ENCODE measurements around the gene PTGDR2.
"Not testable (repeated sequence)": the region's sequence is repeated elsewhere in the genome, so short reads cannot be mapped to it uniquely, and the experiment has no call there.

The PTGDR2 gene

DNA sequence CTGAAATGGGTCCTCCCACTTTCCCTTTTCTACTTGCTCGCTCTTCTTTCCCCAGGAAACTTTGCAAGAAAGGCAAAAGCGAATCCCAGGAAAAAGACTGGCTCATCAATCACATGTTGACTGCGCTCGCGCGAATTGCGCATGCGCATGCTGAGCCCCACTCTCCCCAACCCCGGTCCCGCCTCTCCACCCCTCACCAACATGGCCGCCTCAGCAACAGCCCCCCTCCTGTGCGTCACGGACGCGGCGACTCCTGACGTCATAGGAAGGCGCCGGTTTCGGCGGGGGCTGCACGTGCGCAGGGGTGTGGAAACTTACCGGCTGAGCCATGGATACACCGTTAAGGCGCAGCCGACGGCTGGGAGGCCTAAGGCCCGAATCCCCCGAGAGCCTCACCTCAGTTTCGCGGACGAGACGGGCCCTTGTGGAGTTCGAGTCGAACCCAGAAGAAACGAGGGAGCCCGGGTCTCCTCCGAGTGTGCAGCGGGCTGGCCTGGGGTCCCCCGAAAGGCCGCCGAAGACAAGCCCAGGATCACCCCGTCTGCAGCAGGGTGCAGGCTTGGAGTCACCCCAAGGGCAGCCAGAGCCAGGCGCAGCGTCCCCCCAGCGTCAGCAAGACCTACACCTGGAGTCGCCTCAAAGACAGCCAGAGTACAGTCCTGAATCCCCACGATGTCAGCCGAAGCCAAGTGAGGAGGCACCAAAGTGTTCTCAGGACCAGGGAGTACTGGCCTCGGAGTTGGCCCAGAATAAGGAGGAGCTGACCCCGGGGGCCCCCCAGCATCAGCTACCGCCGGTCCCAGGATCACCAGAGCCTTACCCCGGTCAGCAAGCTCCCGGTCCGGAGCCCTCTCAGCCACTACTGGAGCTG, 13.7 kb downstream of the PTGDR2 start, which contains the start of gene CCDC86:
TSS of gene CCDC86 (plus strand) at position 317 of the 871 bp plus-strand sequence. CDS start at position 329, 12 bp downstream.
- peak; percentile 100 for DNase-seq (ENCODE audit: low spot score)

DNA sequence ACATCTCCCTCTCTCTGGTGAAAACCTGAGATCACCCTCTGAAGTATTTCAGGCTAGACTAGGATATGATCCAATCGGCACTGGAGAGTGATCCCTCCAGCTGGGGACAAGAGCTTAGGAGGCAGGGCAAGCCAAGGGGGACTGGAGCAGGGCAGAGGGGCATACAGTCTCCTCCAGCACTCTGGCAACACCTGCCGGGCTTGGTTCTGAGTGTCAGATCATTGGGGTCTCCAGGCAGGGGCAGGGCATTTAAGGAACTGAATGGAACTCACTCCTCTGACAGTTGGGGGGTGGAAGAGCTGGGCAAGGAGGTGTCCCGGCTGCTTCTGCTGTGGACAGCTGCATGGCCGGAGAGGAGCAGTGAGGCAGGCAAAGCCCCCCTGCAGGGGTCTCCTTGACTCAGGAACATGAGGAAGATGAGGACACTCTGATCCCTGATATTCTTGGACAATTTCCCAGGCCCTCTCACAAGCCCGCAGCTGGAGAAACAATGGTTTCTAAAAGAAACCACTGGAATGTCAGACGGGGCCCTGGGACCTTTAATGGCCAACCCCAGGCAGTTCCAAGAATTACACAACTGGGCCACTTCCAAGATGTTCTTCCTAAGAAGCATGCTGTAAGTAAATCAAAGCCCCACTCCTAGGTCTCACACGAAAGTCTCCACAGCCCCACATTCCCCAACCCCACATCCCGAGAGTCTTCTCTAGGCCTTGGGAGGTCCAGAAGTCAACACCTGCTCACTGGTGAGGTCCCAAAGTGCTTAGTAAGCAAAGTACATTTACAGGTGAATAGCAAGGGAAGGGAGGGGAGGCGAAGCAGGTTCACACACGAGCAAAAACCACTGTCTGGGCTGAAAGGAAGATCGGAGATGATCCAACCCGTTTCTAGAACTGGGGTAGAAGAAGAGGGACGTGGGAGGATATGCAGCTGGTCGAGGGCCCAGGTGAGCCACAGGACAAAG, 15.0 kb downstream of the PTGDR2 start:
- peak; percentile 93 for DNase-seq (ENCODE audit: low spot score)

DNA sequence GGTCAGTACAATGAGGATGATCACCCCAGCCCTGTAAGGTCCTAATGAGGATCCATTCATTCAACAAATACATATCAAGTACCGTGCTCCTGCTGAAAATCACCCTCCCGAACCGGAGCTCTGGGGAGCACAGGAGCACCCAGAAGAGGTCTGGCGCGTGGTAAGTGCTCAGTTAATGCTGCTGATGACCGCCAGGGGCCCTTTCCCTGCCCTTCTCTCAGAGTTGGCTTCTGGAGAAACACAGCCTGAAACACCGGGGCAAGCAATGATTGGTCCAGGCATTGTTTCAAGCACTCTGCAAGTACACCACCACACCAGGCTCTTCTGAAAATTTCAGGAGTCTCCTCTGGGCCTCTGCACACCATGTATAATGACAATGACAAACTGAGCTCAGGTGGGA, 17.6 kb downstream of the PTGDR2 start:
- no peak for DNase-seq (ENCODE audit: low spot score)

GRCh38 chr11:60836866-60837515, 18.8 kb downstream of the PTGDR2 start:
- no peak for DNase-seq (ENCODE audit: low spot score)

DNA sequence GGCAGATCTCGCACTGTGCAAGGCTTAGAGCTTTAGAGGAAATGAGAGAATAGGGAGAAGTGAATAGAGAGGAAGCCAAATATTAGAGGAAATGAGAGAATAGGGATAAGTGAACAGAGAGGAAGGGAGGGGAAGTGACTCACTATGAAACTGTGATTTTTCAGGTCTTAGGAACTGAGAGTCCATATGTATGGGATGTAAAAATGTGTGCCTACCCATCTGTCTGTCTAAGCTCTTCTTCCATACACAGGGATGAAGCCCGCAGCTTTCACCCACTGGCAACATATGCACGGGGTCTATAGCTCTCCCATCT, 20.3 kb downstream of the PTGDR2 start:
- DNase-seq (ENCODE audit: low spot score) = no peak

GRCh38 chr11:60834742-60835533, 20.8 kb downstream of the PTGDR2 start:
- no peak for DNase-seq (ENCODE audit: low spot score)

DNA sequence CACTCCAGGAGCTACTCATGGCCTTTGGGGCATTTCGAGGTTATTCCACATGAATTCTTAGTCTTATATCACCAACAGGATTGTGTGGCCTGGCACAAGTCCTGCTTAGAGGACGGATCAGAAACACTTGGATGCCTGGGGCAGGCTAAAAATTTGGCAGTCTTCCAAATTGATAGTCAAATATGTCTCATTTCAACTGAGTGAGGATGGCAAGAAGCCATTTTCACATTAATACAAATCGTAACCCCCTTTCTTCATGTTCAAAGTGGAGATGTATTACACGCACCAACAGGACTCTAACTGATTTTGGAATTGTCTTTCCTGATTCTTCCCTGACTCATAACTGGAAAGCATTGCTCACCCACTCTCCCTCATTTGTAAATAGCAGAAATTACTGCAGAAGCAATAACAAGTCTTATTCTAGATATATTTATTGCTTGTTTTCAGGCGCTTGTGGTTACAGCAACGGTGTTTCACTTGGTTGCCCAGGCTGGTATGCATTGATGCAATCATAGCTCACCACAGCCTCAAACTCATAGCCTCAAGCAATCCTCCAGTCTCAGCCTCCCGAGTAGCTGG, 24.2 kb downstream of the PTGDR2 start:
- no peak for DNase-seq (ENCODE audit: low spot score)

GRCh38 chr11:60831143-60831500, 24.6 kb downstream of the PTGDR2 start:
- DNase-seq (ENCODE audit: low spot score) = peak; percentile 88

GRCh38 chr11:60830478-60831142, 25.1 kb downstream of the PTGDR2 start:
- DNase-seq (ENCODE audit: low spot score) = no peak

- DNase-seq (ENCODE audit: low spot score) = no peak
Measured at GRCh38 chr11:60825790-60826189, 30.0 kb downstream of the PTGDR2 start.

- no peak for DNase-seq (ENCODE audit: low spot score)
Measured at GRCh38 chr11:60825118-60825517, 30.6 kb downstream of the PTGDR2 start.

GRCh38 chr11:60823745-60824306, 31.9 kb downstream of the PTGDR2 start:
- DNase-seq (ENCODE audit: low spot score) = not testable (repeated sequence)

- DNase-seq (ENCODE audit: low spot score) = no peak
Measured at GRCh38 chr11:60821827-60822599, 33.7 kb downstream of the PTGDR2 start.

DNA sequence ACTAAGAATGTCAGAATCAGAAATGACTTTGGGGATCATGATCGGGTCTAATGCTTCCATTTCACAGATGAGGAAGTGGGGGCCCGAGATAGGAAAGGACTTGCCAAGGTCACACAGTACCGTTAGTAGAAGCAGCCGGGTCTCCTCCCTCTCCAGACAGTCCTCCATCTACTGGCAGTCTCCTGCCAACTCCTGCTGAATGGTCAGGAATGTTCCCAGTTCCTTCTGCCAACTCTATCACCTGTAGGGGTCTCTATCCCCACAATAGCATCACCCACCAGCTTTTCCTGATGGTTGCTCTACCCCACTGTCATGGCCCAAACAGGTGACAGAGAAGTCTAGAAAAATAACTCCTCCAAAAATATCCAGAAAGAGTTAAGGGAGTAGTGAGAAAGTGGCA, 37.7 kb downstream of the PTGDR2 start:
- no peak for DNase-seq (ENCODE audit: low spot score)

- DNase-seq (ENCODE audit: low spot score) = no peak
Measured at GRCh38 chr11:60816590-60817157, 39.1 kb downstream of the PTGDR2 start.

DNA sequence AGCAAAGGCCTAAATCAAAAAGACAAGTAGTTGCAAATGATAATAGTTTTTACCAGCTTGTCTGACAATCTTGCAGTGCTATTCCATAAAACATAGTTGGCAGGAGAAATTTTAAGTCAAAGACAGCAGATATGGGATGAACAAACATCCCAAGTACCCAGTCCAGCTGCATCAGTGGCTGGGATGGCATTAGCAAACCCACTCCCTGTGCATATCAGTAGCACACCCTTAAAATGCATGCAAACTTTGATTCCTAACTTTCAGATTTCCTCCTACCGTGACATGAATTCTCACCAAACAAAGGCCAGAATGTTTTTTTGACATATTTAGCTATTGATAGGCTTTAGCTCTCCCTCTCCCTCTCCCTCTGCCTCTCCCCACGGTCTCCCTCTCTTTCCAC, 41.6 kb downstream of the PTGDR2 start:
- no peak for DNase-seq (ENCODE audit: low spot score)

DNA sequence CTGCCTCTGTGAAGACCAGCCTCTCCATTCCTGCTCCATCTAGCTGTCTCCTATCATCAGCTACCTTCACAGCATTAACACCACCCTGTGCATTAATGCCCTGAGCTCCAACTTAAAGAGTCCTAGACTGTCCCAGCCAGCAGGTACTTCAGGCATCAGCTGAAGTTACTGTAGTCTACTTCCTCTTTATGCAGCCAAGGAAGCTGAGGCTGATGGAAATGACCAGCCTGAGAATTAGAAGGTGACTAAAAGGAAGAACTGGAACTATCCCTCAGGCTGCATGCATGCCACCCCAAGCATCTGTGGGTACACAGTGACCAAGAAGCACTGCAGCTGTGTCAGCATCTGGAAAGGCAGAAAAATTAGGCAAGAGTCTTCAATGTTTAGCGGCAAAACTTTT, 42.4 kb downstream of the PTGDR2 start:
- no peak for DNase-seq (ENCODE audit: low spot score)

DNA sequence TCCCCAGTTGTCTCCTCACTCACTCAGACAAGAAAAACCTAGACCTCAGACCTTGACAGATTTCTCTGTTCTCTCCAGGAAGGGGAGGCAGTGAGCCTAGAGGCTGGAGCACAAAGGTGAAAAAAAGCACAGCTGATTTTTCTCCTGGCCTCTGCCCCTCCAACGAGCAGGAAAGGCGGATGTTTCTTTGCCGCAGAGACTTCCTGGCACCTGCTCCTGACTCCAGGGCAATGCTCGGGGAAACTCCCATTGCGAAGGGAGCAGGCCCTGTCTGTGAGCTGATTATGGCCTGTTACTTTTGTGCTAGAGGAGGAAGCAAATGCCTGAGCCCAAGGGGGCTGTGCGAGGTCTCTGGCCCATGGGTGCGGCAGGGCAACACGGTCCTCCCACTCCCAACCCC, 45.2 kb downstream of the PTGDR2 start:
- DNase-seq (ENCODE audit: low spot score) = no peak

DNA sequence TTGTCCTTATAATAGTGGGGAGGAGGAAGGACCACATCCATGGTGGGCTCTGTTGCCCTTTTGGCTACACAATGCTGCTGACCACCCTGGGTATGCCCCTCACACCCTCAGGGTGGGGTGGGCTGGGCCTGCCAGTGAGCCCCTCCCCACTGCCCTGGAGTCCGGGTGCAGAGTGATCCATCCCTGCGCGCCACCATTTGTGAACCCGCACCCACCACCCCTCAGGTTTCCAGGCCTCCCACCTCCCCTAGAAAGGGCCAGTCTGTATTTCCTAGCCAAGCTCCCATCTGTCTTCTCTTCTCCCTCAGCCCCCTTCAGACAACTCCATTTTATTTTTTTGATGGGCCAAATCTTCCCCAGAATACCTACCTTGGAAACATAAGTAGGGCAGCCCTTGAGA, 45.6 kb downstream of the PTGDR2 start:
- no peak for DNase-seq (ENCODE audit: low spot score)
